GM12878 (cell line): ENCODE data around the gene SLX4.

Experiments
- ATF2 ChIP-seq: IDR thresholded peaks from 2 replicates; pipeline ENCODE4 v1.6.1; 2012; ENCODE audit warnings: low read length, inconsistent platforms
- CTCF ChIP-seq, 3 experiments: IDR thresholded peaks in 2 of 3; conservative IDR thresholded peaks in 1 of 3; 2 replicates each; pipeline ENCODE4 v1.5.1; 2011; ENCODE audit warnings: low read depth in 3 of 3, low read length in 3 of 3, mild to moderate bottlenecking in 3 of 3, control low read depth in 2 of 3, moderate library complexity in 2 of 3, inconsistent platforms in 1 of 3, mixed read lengths in 1 of 3; ENCODE audit not compliant: control insufficient read depth in 2 of 3, insufficient read depth in 1 of 3; ENCODE audit errors: extremely low read depth in 1 of 3
- GABPA ChIP-seq: IDR thresholded peaks from 2 replicates; pipeline ENCODE4 v1.6.1; 2014; ENCODE audit warnings: antibody characterized with exemption, low read depth, mild to moderate bottlenecking, inconsistent platforms
- PAX5 ChIP-seq: IDR thresholded peaks from 2 replicates; pipeline ENCODE4 v1.6.1; 2011; ENCODE audit warnings: low read depth, low read length, borderline replicate concordance
- POLR2A ChIP-seq: IDR thresholded peaks from 2 replicates; pipeline ENCODE4 v1.6.1; 2011; ENCODE audit warnings: low read depth, mild to moderate bottlenecking, low read length
- SUZ12 ChIP-seq: fragments of 200-600 bp; sonication (generic); IDR thresholded peaks from one replicate; pipeline ENCODE4 v1.6.1; 2018; ENCODE audit warnings: antibody characterized with exemption, mild to moderate bottlenecking; ENCODE audit not compliant: unreplicated experiment
- TAF1 ChIP-seq: IDR thresholded peaks from 2 replicates; pipeline ENCODE4 v1.6.1; 2011; ENCODE audit warnings: mild to moderate bottlenecking, low read depth, low read length, borderline replicate concordance
- TCF12 ChIP-seq: IDR thresholded peaks from 2 replicates; pipeline ENCODE4 v1.6.1; 2011; ENCODE audit warnings: low read depth, mild to moderate bottlenecking, low read length
- ZNF207 ChIP-seq: fragments of 450-650 bp; IDR thresholded peaks from 2 replicates; pipeline ENCODE4 v1.6.1; 2014; ENCODE audit warnings: antibody characterized with exemption, mild to moderate bottlenecking, borderline replicate concordance

- TF ChIP-seq SUZ12 (no peak), POLR2A (no peak), ZNF207 (no peak), TCF12 (no peak), ATF2 (no peak), GABPA (no peak), PAX5 (no peak), TAF1 (no peak), CTCF (IDR thresholded peaks at IDR 0.05 in 2 of 3, conservative IDR thresholded peaks at IDR 0.05 in 1 of 3; ENCODE audit: control insufficient read depth in 2 of 3, extremely low read depth in 1 of 3, insufficient read depth in 1 of 3, low read depth in 3 of 3, low read length in 3 of 3) (no peak)
These were observed 3.8 kb downstream of the SLX4 start for GRCh38 chr16:3607634-3608033.
